B cell (primary cell): ENCODE data around the gene AKAP3.

ENCODE experiments used
- EZH2 ChIP-seq: IDR thresholded peaks from 2 replicates; pipeline ENCODE4 v1.6.1; 2012; ENCODE audit warnings: borderline replicate concordance, low read depth, mild to moderate bottlenecking, moderate library complexity, low read length; ENCODE audit not compliant: insufficient read depth, poor library complexity, severe bottlenecking
- TF ChIP-seq, protein P1 (sequence below): fragments of 200-600 bp; IDR thresholded peaks from one replicate; pipeline ENCODE4 v1.8.0; 2022; ENCODE audit warnings: antibody characterized with exemption, mild to moderate bottlenecking

DNA sequence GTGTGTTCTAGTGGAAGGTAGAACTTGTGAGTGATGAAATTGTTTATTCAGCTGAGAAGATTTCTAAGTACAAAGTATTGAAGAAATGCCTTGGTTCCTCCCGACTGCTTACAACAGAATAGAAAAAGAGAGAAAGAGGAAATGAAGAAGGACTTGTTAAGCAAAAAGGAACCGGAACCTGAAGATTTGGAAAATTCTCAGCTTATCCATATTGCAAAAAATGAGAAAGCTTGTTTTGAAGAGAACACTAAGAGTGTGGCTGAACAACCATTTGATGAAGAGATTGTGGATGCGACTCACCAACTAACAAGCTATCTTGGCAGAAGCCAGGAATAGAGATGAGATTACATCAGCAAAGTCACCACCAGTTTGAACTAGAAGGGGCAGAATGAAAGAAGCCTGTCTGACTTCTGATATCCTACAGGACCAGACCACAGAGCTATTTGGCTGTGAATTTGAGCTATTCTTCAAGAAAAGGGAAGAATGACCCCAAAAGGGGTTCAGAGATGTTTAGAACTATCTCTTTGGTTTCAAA lies 15.2 kb upstream of the AKAP3 start:
- TF ChIP-seq, protein P1, sequence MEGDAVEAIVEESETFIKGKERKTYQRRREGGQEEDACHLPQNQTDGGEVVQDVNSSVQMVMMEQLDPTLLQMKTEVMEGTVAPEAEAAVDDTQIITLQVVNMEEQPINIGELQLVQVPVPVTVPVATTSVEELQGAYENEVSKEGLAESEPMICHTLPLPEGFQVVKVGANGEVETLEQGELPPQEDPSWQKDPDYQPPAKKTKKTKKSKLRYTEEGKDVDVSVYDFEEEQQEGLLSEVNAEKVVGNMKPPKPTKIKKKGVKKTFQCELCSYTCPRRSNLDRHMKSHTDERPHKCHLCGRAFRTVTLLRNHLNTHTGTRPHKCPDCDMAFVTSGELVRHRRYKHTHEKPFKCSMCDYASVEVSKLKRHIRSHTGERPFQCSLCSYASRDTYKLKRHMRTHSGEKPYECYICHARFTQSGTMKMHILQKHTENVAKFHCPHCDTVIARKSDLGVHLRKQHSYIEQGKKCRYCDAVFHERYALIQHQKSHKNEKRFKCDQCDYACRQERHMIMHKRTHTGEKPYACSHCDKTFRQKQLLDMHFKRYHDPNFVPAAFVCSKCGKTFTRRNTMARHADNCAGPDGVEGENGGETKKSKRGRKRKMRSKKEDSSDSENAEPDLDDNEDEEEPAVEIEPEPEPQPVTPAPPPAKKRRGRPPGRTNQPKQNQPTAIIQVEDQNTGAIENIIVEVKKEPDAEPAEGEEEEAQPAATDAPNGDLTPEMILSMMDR, result no peak
- no peak for TF ChIP-seq EZH2
